A673 (cell line): ENCODE measurements around the gene ZNF2.

ENCODE experiments used
- EZH2 ChIP-seq: fragments of 200-600 bp; sonication (generic); IDR thresholded peaks from 2 replicates; pipeline ENCODE4 v1.6.1; 2017; ENCODE audit warnings: borderline replicate concordance, low read depth, mild to moderate bottlenecking, mixed read lengths, antibody characterized with exemption, low read length; ENCODE audit not compliant: poor library complexity, severe bottlenecking
- TF ChIP-seq, protein P1 (sequence below): fragments of 300-800, 200-600 bp; sonication (generic); conservative IDR thresholded peaks from 2 replicates; pipeline ENCODE4 v1.5.1; 2017; ENCODE audit warnings: low read depth, mild to moderate bottlenecking, antibody characterized with exemption, low read length, moderate library complexity, mixed read lengths

GRCh38 chr2:95121407-95122196, 44.0 kb upstream of the ZNF2 start, which contains the start of gene MRPS5:
- TF ChIP-seq, protein P1, sequence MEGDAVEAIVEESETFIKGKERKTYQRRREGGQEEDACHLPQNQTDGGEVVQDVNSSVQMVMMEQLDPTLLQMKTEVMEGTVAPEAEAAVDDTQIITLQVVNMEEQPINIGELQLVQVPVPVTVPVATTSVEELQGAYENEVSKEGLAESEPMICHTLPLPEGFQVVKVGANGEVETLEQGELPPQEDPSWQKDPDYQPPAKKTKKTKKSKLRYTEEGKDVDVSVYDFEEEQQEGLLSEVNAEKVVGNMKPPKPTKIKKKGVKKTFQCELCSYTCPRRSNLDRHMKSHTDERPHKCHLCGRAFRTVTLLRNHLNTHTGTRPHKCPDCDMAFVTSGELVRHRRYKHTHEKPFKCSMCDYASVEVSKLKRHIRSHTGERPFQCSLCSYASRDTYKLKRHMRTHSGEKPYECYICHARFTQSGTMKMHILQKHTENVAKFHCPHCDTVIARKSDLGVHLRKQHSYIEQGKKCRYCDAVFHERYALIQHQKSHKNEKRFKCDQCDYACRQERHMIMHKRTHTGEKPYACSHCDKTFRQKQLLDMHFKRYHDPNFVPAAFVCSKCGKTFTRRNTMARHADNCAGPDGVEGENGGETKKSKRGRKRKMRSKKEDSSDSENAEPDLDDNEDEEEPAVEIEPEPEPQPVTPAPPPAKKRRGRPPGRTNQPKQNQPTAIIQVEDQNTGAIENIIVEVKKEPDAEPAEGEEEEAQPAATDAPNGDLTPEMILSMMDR: peak; percentile 29; the same call in 1 of the 2 replicates
- TF ChIP-seq EZH2: no peak
